B cell (primary cell): ENCODE results near the gene FAM204A.

Experiments
- EZH2 ChIP-seq: IDR thresholded peaks from 2 replicates; pipeline ENCODE4 v1.6.1; 2012; ENCODE audit warnings: borderline replicate concordance, low read depth, mild to moderate bottlenecking, moderate library complexity, low read length; ENCODE audit not compliant: insufficient read depth, poor library complexity, severe bottlenecking
- TF ChIP-seq, protein P1 (sequence below): fragments of 200-600 bp; IDR thresholded peaks from one replicate; pipeline ENCODE4 v1.8.0; 2022; ENCODE audit warnings: antibody characterized with exemption, mild to moderate bottlenecking

DNA sequence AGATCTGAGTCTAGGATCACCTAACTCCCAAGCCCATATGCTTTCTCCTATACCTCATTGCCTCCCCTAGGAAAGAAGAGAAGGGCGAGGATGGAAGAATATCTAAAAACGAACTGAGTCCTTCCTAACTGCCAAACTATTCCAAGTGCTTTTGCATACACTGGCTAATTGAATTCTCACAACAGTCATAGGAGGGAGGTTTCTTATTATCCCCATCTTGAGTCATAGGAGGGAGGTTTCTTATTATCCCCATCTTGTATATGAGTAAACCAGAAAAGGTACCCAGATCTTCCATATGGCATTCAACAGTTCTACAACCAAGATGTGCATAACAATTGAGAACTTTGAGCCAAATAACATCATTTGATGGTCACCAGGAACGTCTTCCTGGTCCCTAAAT lies 13.1 kb upstream of the FAM204A start:
- TF ChIP-seq, protein P1, sequence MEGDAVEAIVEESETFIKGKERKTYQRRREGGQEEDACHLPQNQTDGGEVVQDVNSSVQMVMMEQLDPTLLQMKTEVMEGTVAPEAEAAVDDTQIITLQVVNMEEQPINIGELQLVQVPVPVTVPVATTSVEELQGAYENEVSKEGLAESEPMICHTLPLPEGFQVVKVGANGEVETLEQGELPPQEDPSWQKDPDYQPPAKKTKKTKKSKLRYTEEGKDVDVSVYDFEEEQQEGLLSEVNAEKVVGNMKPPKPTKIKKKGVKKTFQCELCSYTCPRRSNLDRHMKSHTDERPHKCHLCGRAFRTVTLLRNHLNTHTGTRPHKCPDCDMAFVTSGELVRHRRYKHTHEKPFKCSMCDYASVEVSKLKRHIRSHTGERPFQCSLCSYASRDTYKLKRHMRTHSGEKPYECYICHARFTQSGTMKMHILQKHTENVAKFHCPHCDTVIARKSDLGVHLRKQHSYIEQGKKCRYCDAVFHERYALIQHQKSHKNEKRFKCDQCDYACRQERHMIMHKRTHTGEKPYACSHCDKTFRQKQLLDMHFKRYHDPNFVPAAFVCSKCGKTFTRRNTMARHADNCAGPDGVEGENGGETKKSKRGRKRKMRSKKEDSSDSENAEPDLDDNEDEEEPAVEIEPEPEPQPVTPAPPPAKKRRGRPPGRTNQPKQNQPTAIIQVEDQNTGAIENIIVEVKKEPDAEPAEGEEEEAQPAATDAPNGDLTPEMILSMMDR: no peak
- TF ChIP-seq EZH2: no peak
